Measurements from ENCODE around the gene NFASC.

Gene NFASC

GRCh38 chr1:204852854-204853253 lies 17.8 kb upstream of the NFASC start:
- TF ChIP-seq POLR2AphosphoS5 (IDR thresholded peaks at IDR 0.05; ENCODE audit: low read depth, low read length), result no peak
- no peak for TF ChIP-seq TAF1 (IDR thresholded peaks at IDR 0.05; ENCODE audit: borderline replicate concordance, insufficient read depth, low read length)
- TF ChIP-seq, protein P1, sequence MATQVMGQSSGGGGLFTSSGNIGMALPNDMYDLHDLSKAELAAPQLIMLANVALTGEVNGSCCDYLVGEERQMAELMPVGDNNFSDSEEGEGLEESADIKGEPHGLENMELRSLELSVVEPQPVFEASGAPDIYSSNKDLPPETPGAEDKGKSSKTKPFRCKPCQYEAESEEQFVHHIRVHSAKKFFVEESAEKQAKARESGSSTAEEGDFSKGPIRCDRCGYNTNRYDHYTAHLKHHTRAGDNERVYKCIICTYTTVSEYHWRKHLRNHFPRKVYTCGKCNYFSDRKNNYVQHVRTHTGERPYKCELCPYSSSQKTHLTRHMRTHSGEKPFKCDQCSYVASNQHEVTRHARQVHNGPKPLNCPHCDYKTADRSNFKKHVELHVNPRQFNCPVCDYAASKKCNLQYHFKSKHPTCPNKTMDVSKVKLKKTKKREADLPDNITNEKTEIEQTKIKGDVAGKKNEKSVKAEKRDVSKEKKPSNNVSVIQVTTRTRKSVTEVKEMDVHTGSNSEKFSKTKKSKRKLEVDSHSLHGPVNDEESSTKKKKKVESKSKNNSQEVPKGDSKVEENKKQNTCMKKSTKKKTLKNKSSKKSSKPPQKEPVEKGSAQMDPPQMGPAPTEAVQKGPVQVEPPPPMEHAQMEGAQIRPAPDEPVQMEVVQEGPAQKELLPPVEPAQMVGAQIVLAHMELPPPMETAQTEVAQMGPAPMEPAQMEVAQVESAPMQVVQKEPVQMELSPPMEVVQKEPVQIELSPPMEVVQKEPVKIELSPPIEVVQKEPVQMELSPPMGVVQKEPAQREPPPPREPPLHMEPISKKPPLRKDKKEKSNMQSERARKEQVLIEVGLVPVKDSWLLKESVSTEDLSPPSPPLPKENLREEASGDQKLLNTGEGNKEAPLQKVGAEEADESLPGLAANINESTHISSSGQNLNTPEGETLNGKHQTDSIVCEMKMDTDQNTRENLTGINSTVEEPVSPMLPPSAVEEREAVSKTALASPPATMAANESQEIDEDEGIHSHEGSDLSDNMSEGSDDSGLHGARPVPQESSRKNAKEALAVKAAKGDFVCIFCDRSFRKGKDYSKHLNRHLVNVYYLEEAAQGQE (IDR thresholded peaks at IDR 0.05; ENCODE audit: insufficient read depth in 1 of 2, low read depth in 2 of 2, low read length in 2 of 2), result no peak
- no peak for TF ChIP-seq FOXP2 (optimal IDR thresholded peaks at IDR 0.05; ENCODE audit: borderline replicate concordance, extremely low read depth, extremely low read length, insufficient read depth)
- no peak for TF ChIP-seq SIN3A (IDR thresholded peaks at IDR 0.05; ENCODE audit: borderline replicate concordance, insufficient read depth, low read length)

GRCh38 chr1:204853436-204853835 lies 17.2 kb upstream of the NFASC start:
- no peak for TF ChIP-seq SIN3A (IDR thresholded peaks at IDR 0.05; ENCODE audit: borderline replicate concordance, insufficient read depth, low read length)
- TF ChIP-seq TAF1 (IDR thresholded peaks at IDR 0.05; ENCODE audit: borderline replicate concordance, insufficient read depth, low read length), result no peak
- TF ChIP-seq POLR2AphosphoS5 (IDR thresholded peaks at IDR 0.05; ENCODE audit: low read depth, low read length), result no peak

- TF ChIP-seq, protein P1 (IDR thresholded peaks at IDR 0.05; ENCODE audit: insufficient read depth in 1 of 2, low read depth in 2 of 2, low read length in 2 of 2), result no peak
- TF ChIP-seq FOXP2 (optimal IDR thresholded peaks at IDR 0.05; ENCODE audit: borderline replicate concordance, extremely low read depth, extremely low read length, insufficient read depth) (no peak), TAF1 (IDR thresholded peaks at IDR 0.05; ENCODE audit: borderline replicate concordance, insufficient read depth, low read length) (no peak), SIN3A (IDR thresholded peaks at IDR 0.05; ENCODE audit: borderline replicate concordance, insufficient read depth, low read length) (no peak), POLR2AphosphoS5 (IDR thresholded peaks at IDR 0.05; ENCODE audit: low read depth, low read length) (no peak)
Observed at GRCh38 chr1:204854286-204854685, 16.4 kb upstream of the NFASC start.

DNA sequence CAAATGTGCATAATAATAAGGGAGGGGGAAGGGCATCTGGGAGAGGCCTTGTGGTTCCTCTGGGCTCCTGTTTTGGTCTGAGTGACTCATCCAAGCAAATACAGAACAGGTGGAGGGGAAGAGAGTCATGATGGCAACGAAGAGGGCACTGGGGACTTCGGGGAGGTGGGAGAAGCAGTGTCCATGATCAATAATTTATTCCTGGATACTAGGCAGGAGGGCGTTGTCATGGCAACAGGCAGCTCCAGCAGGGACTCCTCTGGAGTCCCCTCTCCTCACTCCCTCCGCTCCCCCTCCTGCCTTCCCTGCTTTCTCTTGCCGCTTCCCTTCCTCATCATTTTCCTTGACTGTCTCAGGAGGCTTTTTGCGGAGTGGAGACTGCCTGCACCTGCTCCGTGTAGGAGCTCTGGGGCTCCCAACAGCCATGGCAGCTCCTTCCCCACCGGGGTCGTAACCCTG lies 12.3 kb upstream of the NFASC start:
- TF ChIP-seq TAF1 (IDR thresholded peaks at IDR 0.05; ENCODE audit: borderline replicate concordance, insufficient read depth, low read length) (no peak), FOXP2 (optimal IDR thresholded peaks at IDR 0.05; ENCODE audit: borderline replicate concordance, extremely low read depth, extremely low read length, insufficient read depth) (no peak), POLR2AphosphoS5 (IDR thresholded peaks at IDR 0.05; ENCODE audit: low read depth, low read length) (no peak)
- TF ChIP-seq, protein P1 (IDR thresholded peaks at IDR 0.05; ENCODE audit: insufficient read depth in 1 of 2, low read depth in 2 of 2, low read length in 2 of 2), result no peak

- TF ChIP-seq SIN3A (IDR thresholded peaks at IDR 0.05; ENCODE audit: borderline replicate concordance, insufficient read depth, low read length) (no peak), FOXP2 (optimal IDR thresholded peaks at IDR 0.05; ENCODE audit: borderline replicate concordance, extremely low read depth, extremely low read length, insufficient read depth) (no peak), POLR2AphosphoS5 (IDR thresholded peaks at IDR 0.05; ENCODE audit: low read depth, low read length) (no peak), TAF1 (IDR thresholded peaks at IDR 0.05; ENCODE audit: borderline replicate concordance, insufficient read depth, low read length) (no peak)
- TF ChIP-seq, protein P1 (IDR thresholded peaks at IDR 0.05; ENCODE audit: insufficient read depth in 1 of 2, low read depth in 2 of 2, low read length in 2 of 2), result no peak
Observed at GRCh38 chr1:204859861-204860267, 10.8 kb upstream of the NFASC start.
